AG09319 (cell line): ENCODE measurements around the gene SLC51A.

ENCODE experiments used
- DNase-seq: peaks from one replicate; pipeline ENCODE4 v3.0.0-alpha.2; 2010; ENCODE audit warnings: low read depth; ENCODE audit errors: extremely low read depth
- TF ChIP-seq, protein P1 (sequence below): IDR thresholded peaks from 2 replicates; pipeline ENCODE4 v1.5.1; 2011; ENCODE audit warnings: low read depth, mild to moderate bottlenecking, inconsistent platforms, low read length, moderate library complexity

The SLC51A gene

GRCh38 chr3:196260784-196261183 lies 44.5 kb downstream of the SLC51A start:
- TF ChIP-seq, protein P1, sequence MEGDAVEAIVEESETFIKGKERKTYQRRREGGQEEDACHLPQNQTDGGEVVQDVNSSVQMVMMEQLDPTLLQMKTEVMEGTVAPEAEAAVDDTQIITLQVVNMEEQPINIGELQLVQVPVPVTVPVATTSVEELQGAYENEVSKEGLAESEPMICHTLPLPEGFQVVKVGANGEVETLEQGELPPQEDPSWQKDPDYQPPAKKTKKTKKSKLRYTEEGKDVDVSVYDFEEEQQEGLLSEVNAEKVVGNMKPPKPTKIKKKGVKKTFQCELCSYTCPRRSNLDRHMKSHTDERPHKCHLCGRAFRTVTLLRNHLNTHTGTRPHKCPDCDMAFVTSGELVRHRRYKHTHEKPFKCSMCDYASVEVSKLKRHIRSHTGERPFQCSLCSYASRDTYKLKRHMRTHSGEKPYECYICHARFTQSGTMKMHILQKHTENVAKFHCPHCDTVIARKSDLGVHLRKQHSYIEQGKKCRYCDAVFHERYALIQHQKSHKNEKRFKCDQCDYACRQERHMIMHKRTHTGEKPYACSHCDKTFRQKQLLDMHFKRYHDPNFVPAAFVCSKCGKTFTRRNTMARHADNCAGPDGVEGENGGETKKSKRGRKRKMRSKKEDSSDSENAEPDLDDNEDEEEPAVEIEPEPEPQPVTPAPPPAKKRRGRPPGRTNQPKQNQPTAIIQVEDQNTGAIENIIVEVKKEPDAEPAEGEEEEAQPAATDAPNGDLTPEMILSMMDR, result no peak
- DNase-seq, result no peak

DNA sequence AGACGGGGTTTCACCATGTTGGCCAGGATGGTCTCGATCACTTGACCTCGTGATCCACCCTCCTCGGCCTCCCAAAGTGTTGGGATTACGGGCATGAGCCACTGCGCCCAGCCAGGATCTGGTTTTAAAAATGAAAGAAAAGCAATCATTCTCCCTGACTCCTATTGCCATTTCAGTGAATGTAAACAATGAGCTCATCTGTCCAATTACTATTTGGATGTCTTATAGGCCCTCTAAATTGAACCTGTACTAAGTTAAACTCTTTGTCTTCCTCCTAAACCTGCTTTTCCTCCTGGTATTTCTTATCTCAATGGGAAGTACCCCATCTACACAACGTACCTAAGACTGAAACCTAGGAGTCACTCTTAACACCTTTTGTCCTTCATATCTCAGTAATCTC lies 47.5 kb downstream of the SLC51A start:
- DNase-seq, result no peak
- TF ChIP-seq, protein P1, result no peak

- TF ChIP-seq, protein P1, result no peak
- no peak for DNase-seq
These were observed 52.2 kb downstream of the SLC51A start for GRCh38 chr3:196268284-196269163.

DNA sequence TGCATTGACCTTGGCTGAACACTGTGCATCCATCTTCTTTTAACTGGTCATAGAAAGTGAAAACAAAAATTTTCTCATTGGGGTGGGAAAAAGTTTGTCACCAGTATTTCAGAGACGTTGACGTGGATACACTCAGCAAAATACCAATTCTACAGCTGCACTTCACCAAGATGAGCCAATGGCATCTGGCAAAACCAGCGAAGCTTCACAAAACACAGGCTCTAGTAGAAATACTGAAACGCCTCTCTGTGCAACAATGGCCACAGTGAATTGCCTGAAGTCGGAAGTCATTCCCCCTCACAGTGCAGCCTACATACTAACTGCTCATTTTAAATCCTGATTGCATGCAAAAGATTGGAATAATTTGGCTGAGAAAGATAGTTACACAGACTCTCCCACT lies 54.2 kb downstream of the SLC51A start:
- TF ChIP-seq, protein P1, result no peak
- no peak for DNase-seq

GRCh38 chr3:196272826-196273225 lies 56.5 kb downstream of the SLC51A start:
- TF ChIP-seq, protein P1, result no peak
- DNase-seq, result no peak

GRCh38 chr3:196273655-196274054 lies 57.3 kb downstream of the SLC51A start:
- DNase-seq, result no peak
- TF ChIP-seq, protein P1, result no peak

- TF ChIP-seq, protein P1, result no peak
- no peak for DNase-seq
These were observed 58.3 kb downstream of the SLC51A start for GRCh38 chr3:196274585-196274984.
